ENCODE results near the gene MYO5A. TPM values are rescaled to one million over a fixed set of nuclear protein-coding genes. Genes with fewer than 3 reads are reported as not detected.

The MYO5A gene
- total RNA-seq, 1 experiment from 2014 or later: 17.6 TPM

GRCh38 chr15:52422001-52422400 is 106.7 kb downstream of the MYO5A start:
- RAD21 ChIA-PET (ENCODE audit: low non-redundant PET in 1 of 2, low total read pairs in 2 of 2, uncharacterized antibody in 2 of 2, unreplicated experiment in 2 of 2): no interaction called here
- no peak for DNase-seq (ENCODE audit: low read depth, low spot score)
- Histone ChIP-seq H3K9me3 (ENCODE audit: control insufficient read depth in 1 of 2, insufficient read depth in 1 of 2, low read depth in 1 of 2, low read length in 2 of 2) (no peaks in the 10 kb centered on the region), H3K9ac (ENCODE audit: low read length) (no peak overlapping the region), H3K4me1 (ENCODE audit: control insufficient read depth in 1 of 2, insufficient read depth in 2 of 2, low read length in 2 of 2) (no peaks in the 10 kb centered on the region), H3K27ac (ENCODE audit: low read depth, low read length) (no peak overlapping the region), H3K79me2 (ENCODE audit: insufficient read depth, low read length) (no peaks in the 10 kb centered on the region), H3K4me3 (replicated peaks in 1 of 2; ENCODE audit: low read depth in 1 of 2, low read length in 2 of 2) (no peak overlapping the region), H3K4me2 (ENCODE audit: low read length) (no peak overlapping the region), H3K9me2 (ENCODE audit: insufficient read depth) (no peaks in the 10 kb centered on the region), H2AFZ (ENCODE audit: low read depth, low read length, poor library complexity, severe bottlenecking) (no peak overlapping the region), H3K27me3 (ENCODE audit: insufficient read depth, low read length) (no peaks in the 10 kb centered on the region), H4K20me1 (ENCODE audit: insufficient read depth) (no peaks in the 10 kb centered on the region), H3K36me3 (ENCODE audit: control insufficient read depth in 1 of 2, insufficient read depth in 2 of 2, low read length in 2 of 2) (no peaks in the 10 kb centered on the region)
- CTCF ChIA-PET: no interaction called here
- BruUV-seq (replicated peaks): no TSS peak
- intact Hi-C loops (cut with micrococcal nuclease): no loop called here
- ATAC-seq: no peak
- no peak for TF ChIP-seq RAD21 (IDR thresholded peaks at IDR 0.05; ENCODE audit: low read depth)
- TF ChIP-seq SRF (IDR thresholded peaks at IDR 0.05; ENCODE audit: low read depth): no peak
- TF ChIP-seq ATF3 (IDR thresholded peaks at IDR 0.05): no peak
- no peak for TF ChIP-seq SP1 (IDR thresholded peaks at IDR 0.05; ENCODE audit: low read depth)
- TF ChIP-seq POLR2A (IDR thresholded peaks at IDR 0.05; ENCODE audit: borderline replicate concordance, extremely low read depth, insufficient read depth, insufficient read length): no peak
- POLR2A ChIA-PET: no interaction called here

- no peaks in the 10 kb centered on the region for H3K9me3 ChIP-seq (ENCODE audit: control insufficient read depth in 1 of 2, insufficient read depth in 1 of 2, low read depth in 1 of 2, low read length in 2 of 2)
- BruUV-seq (replicated peaks): no TSS peak
- no peaks in the 10 kb centered on the region for H3K79me2 ChIP-seq (ENCODE audit: insufficient read depth, low read length)
- no peak overlapping the region for H3K4me2 ChIP-seq (ENCODE audit: low read length)
- DNase-seq (ENCODE audit: low read depth, low spot score) (no peak), ATAC-seq (no peak)
- intact Hi-C loops (cut with micrococcal nuclease): no loop called here
- POLR2A ChIA-PET: no interaction called here
- no peak overlapping the region for H3K27ac ChIP-seq (ENCODE audit: low read depth, low read length)
- no peaks in the 10 kb centered on the region for H3K36me3 ChIP-seq (ENCODE audit: control insufficient read depth in 1 of 2, insufficient read depth in 2 of 2, low read length in 2 of 2)
- RAD21 ChIA-PET (ENCODE audit: low non-redundant PET in 1 of 2, low total read pairs in 2 of 2, uncharacterized antibody in 2 of 2, unreplicated experiment in 2 of 2): no interaction called here
- no peaks in the 10 kb centered on the region for H4K20me1 ChIP-seq (ENCODE audit: insufficient read depth)
- no peak for TF ChIP-seq EGR1 (IDR thresholded peaks at IDR 0.05; ENCODE audit: low read depth)
- TF ChIP-seq TCF7L2 (IDR thresholded peaks at IDR 0.05; ENCODE audit: borderline replicate concordance, extremely low read depth, insufficient read depth, insufficient read length): no peak
- TF ChIP-seq ZBTB33 (IDR thresholded peaks at IDR 0.05; ENCODE audit: extremely low read depth, insufficient replicate concordance, low read length): no peak
- TF ChIP-seq SIN3A (IDR thresholded peaks at IDR 0.05; ENCODE audit: low read depth): no peak
- TF ChIP-seq EZH2 (IDR thresholded peaks at IDR 0.05): no peak
- TF ChIP-seq ZNF274 (IDR thresholded peaks at IDR 0.05; ENCODE audit: low read depth, low read length): no peak
- no peak for TF ChIP-seq SP1 (IDR thresholded peaks at IDR 0.05; ENCODE audit: low read depth)
- TF ChIP-seq MAX (IDR thresholded peaks at IDR 0.05): no peak
- no peak for TF ChIP-seq ATF3 (IDR thresholded peaks at IDR 0.05)
- CTCF ChIA-PET: no interaction called here
- H3K9me2 ChIP-seq (ENCODE audit: insufficient read depth): no peaks in the 10 kb centered on the region
- H3K4me3 ChIP-seq (replicated peaks in 1 of 2; ENCODE audit: low read depth in 1 of 2, low read length in 2 of 2): no peak overlapping the region
- no peaks in the 10 kb centered on the region for H3K4me1 ChIP-seq (ENCODE audit: control insufficient read depth in 1 of 2, insufficient read depth in 2 of 2, low read length in 2 of 2)
- no peaks in the 10 kb centered on the region for H3K27me3 ChIP-seq (ENCODE audit: insufficient read depth, low read length)
- H2AFZ ChIP-seq (ENCODE audit: low read depth, low read length, poor library complexity, severe bottlenecking): no peak overlapping the region
- no peak overlapping the region for H3K9ac ChIP-seq (ENCODE audit: low read length)
Observed at GRCh38 chr15:52421029-52421428, 107.7 kb downstream of the MYO5A start.

Data from HCT116 (cell line).